Activated naive CD8-positive, alpha-beta T cell treated with anti-CD3 and anti-CD28 coated beads for 36 hours (primary cell): ENCODE results near the gene PI4K2A. TPM values are rescaled to one million over a fixed set of nuclear protein-coding genes. Genes with fewer than 3 reads are reported as not detected.

Experiments
- DNase-seq: peaks from one replicate; pipeline ENCODE4 v3.0.0; 2021
- H3K27ac Mint-ChIP-seq: one replicate; pipeline ENCODE4 v1.8.0; 2022; ENCODE audit warnings: mild to moderate bottlenecking, moderate library complexity, mixed read lengths
- H3K27me3 Mint-ChIP-seq: one replicate; pipeline ENCODE4 v1.8.0; 2022; ENCODE audit warnings: mild to moderate bottlenecking, mixed read lengths
- H3K36me3 Mint-ChIP-seq: one replicate; pipeline ENCODE4 v1.8.0; 2021; ENCODE audit warnings: mild to moderate bottlenecking, mixed read lengths
- H3K4me1 Mint-ChIP-seq: one replicate; pipeline ENCODE4 v1.8.0; 2021; ENCODE audit warnings: mixed read lengths
- H3K4me3 Mint-ChIP-seq: one replicate; pipeline ENCODE4 v1.8.0; 2022; ENCODE audit warnings: mild to moderate bottlenecking, moderate library complexity, mixed read lengths
- H3K9me3 Mint-ChIP-seq: one replicate; pipeline ENCODE4 v1.8.0; 2022; ENCODE audit warnings: mixed read lengths
- total RNA-seq, 2 experiments: library from RNA; stranded (reverse); gene quantifications; one replicate each; pipeline ENCODE4 v1.2.3, GENCODE V29; 2021

PI4K2A gene
- total RNA-seq, 2 experiments from 2014 or later: 10.8 to 11.7 TPM

- H3K9me3 Mint-ChIP-seq: no peaks in the 10 kb centered on the region
- H3K27me3 Mint-ChIP-seq: peaks cover under 1% of the 10 kb centered on the region
- no peak overlapping the region for H3K27ac Mint-ChIP-seq
- no peak for DNase-seq
- H3K36me3 Mint-ChIP-seq: no peaks in the 10 kb centered on the region
- peaks cover 6% of the 10 kb centered on the region for H3K4me1 Mint-ChIP-seq
- H3K4me3 Mint-ChIP-seq: no peak overlapping the region
Observed at GRCh38 chr10:97718178-97718577, 77.7 kb downstream of the PI4K2A start.

GRCh38 chr10:97718659-97719142, 78.2 kb downstream of the PI4K2A start:
- H3K4me3 Mint-ChIP-seq: no peak overlapping the region

GRCh38 chr10:97719602-97720001, 79.1 kb downstream of the PI4K2A start:
- no peak overlapping the region for H3K4me3 Mint-ChIP-seq
- H3K27ac Mint-ChIP-seq: no peak overlapping the region
- H3K27me3 Mint-ChIP-seq: no peaks in the 10 kb centered on the region
- H3K9me3 Mint-ChIP-seq: no peaks in the 10 kb centered on the region
- H3K36me3 Mint-ChIP-seq: no peaks in the 10 kb centered on the region
- DNase-seq: no peak
- H3K4me1 Mint-ChIP-seq: peaks cover 4% of the 10 kb centered on the region

More at GRCh38 chr10:97718659-97719142, 78.2 kb downstream of the PI4K2A start:
- H3K27me3 Mint-ChIP-seq: no peaks in the 10 kb centered on the region
- no peak for DNase-seq
- no peaks in the 10 kb centered on the region for H3K36me3 Mint-ChIP-seq
- H3K9me3 Mint-ChIP-seq: no peaks in the 10 kb centered on the region
- peaks cover 6% of the 10 kb centered on the region for H3K4me1 Mint-ChIP-seq
- H3K27ac Mint-ChIP-seq: no peak overlapping the region

GRCh38 chr10:97721871-97722780, 81.7 kb downstream of the PI4K2A start:
- Mint-ChIP-seq H3K27ac (no peak overlapping the region), H3K4me1 (peaks cover 2% of the 10 kb centered on the region), H3K36me3 (no peaks in the 10 kb centered on the region), H3K9me3 (no peaks in the 10 kb centered on the region), H3K4me3 (no peak overlapping the region), H3K27me3 (peaks cover 4% of the 10 kb centered on the region)
- DNase-seq: no peak

- Mint-ChIP-seq H3K4me3 (no peak overlapping the region), H3K36me3 (no peaks in the 10 kb centered on the region), H3K27ac (no peak overlapping the region), H3K9me3 (no peaks in the 10 kb centered on the region), H3K27me3 (peaks cover 4% of the 10 kb centered on the region), H3K4me1 (peaks cover 2% of the 10 kb centered on the region)
- no peak for DNase-seq
Observed at GRCh38 chr10:97723001-97723400, 82.5 kb downstream of the PI4K2A start.

GRCh38 chr10:97724341-97724941, 84.0 kb downstream of the PI4K2A start:
- Mint-ChIP-seq H3K36me3 (no peaks in the 10 kb centered on the region), H3K9me3 (no peaks in the 10 kb centered on the region), H3K27me3 (peaks cover 4% of the 10 kb centered on the region), H3K27ac (no peak overlapping the region), H3K4me1 (peaks cover 2% of the 10 kb centered on the region), H3K4me3 (no peak overlapping the region)
- no peak for DNase-seq

Other genes with a start within 250 kb of the PI4K2A start
- gene RRP12, start 239.3 kb upstream of the PI4K2A start, total RNA-seq: 10 to 100 TPM; 82.2 to 88.4 TPM
- gene PGAM1, start 214.5 kb upstream of the PI4K2A start, total RNA-seq: 100 to 1,000 TPM; 933 to 982 TPM
- 10 to 100 TPM; 48.4 to 53.7 TPM for gene EXOSC1, start 194.7 kb upstream of the PI4K2A start, total RNA-seq
- gene ZDHHC16, start 194.5 kb upstream of the PI4K2A start, total RNA-seq: 10 to 100 TPM; 37.5 to 42.2 TPM
- gene MMS19, start 142.2 kb upstream of the PI4K2A start, total RNA-seq: 10 to 100 TPM; 96.2 to 97.0 TPM
- 1 to 10 TPM in 1 of 2 experiments, under 1 TPM in 1; 0.99 to 1.3 TPM for gene UBTD1, start 141.7 kb upstream of the PI4K2A start, total RNA-seq
- gene ANKRD2, start 67.9 kb upstream of the PI4K2A start, total RNA-seq: not detected
- gene HOGA1, start 56.3 kb upstream of the PI4K2A start, total RNA-seq: not detected
- gene C10orf62, start 51.0 kb upstream of the PI4K2A start, total RNA-seq: not detected
- 1 to 10 TPM; 3.0 to 3.4 TPM for gene MORN4, start 7.2 kb upstream of the PI4K2A start, total RNA-seq
- 1 to 10 TPM; 3.1 to 3.2 TPM for gene AVPI1, start 46.6 kb downstream of the PI4K2A start, total RNA-seq
- 1 to 10 TPM; 4.1 to 5.5 TPM for gene MARVELD1, start 73.1 kb downstream of the PI4K2A start, total RNA-seq
- 10 to 100 TPM; 20.9 to 22.8 TPM for gene ZFYVE27, start 96.5 kb downstream of the PI4K2A start, total RNA-seq
- under 1 TPM; 0.22 to 0.27 TPM for gene SFRP5, start 131.3 kb downstream of the PI4K2A start, total RNA-seq
- under 1 TPM; 0.80 to 0.90 TPM for gene GOLGA7B, start 209.2 kb downstream of the PI4K2A start, total RNA-seq